Psoas muscle (tissue), 8 donors: ENCODE data around the gene NKX6-1. TPM values are rescaled to one million over a fixed set of nuclear protein-coding genes. Genes with fewer than 3 reads are reported as not detected.
A peak's percentile ranks its signal among the peaks of the same experiment; 100 is the strongest.

Source experiments
- ATAC-seq, 4 donors: fragments of 200-7000 bp; cut with Tn5 transposase; one replicate each; pipeline ENCODE4 v1.9.1; 2020; ENCODE audit warnings: moderate library complexity in 3 of 4, mild to moderate bottlenecking in 2 of 4
- DNase-seq, 2 donors: peaks; one replicate each; pipeline ENCODE4 v3.0.0-alpha.2; 2020
- H3K27ac ChIP-seq: fragments of 200-600 bp; one replicate; pipeline ENCODE4 v1.8.0; 2022
- H3K27me3 ChIP-seq, 3 donors: fragments of 200-600 bp in 1 of 3; one replicate each; pipeline versions ENCODE4 v1.6.1 to v1.8.0; 2013 to 2022; ENCODE audit warnings: low read length in 2 of 3, mild to moderate bottlenecking in 2 of 3, moderate library complexity in 1 of 3; ENCODE audit not compliant: insufficient read depth in 3 of 3
- H3K36me3 ChIP-seq, 2 donors: fragments of 200-600 bp in 1 of 2; one replicate each; pipeline versions ENCODE4 v1.6.1 to v1.8.0; 2013 to 2022; ENCODE audit warnings: low read depth in 1 of 2, mild to moderate bottlenecking in 1 of 2, moderate library complexity in 1 of 2; ENCODE audit not compliant: insufficient read depth in 1 of 2
- H3K4me1 ChIP-seq: fragments of 200-600 bp; one replicate; pipeline ENCODE4 v1.8.0; 2022
- H3K4me3 ChIP-seq: fragments of 200-600 bp; one replicate; pipeline ENCODE4 v1.8.0; 2022; ENCODE audit warnings: mild to moderate bottlenecking
- H3K9me3 ChIP-seq: fragments of 200-600 bp; one replicate; pipeline ENCODE4 v1.8.0; 2022
- WGBS, 3 donors: extraction: QIAGEN DNeasy Blood & Tissue Kit; methylation state at CpG; one replicate each; pipeline versions ENCODE4 v1.1.6 to v1.1.7; 2013; 5-methylcytosine and 5-hydroxymethylcytosine counted together
- intact Hi-C, 2 donors: fragments of 100-400 bp; cut with DNase I; formaldehyde crosslinking; loops; one replicate each; pipeline versions ENCODE4 v1.11.0 to v1.14.2; 2022
- polyA plus RNA-seq, 3 donors: library from polyadenylated mRNA; stranded (reverse); fragments of 200-250 nt; gene quantifications; one replicate each; pipeline ENCODE4 v1.2.3, GENCODE V29; 2013
- total RNA-seq, 4 donors: library from RNA; stranded (reverse); fragmentation: NEBNext Ultra II Directional in 2 of 4; extraction: Animal tissue kit (Norgen Biotek cat#: 25700) in 2 of 4; gene quantifications; one replicate each; pipeline versions ENCODE4 v1.2.1 to v1.2.4, GENCODE V29; 2021 to 2023
- TF ChIP-seq, protein P1 (sequence below): fragments of 200-600 bp; IDR thresholded peaks from one replicate; pipeline ENCODE4 v1.8.0; 2022; ENCODE audit warnings: antibody characterized with exemption
- donor health status: healthy with polysubstance abuse.
- donor health status: DM: no; HTN: no; CAD: no; lungs with moderate emphysema.
- donor health status: Bipolar disorder and iron deficiency.
- donor health status: healthy.
- donor health status: DM: yes; HTN: yes; CAD: no.
- donor health status: DM: no; HTN: no; CAD: no.
- donor health status: DM: no; HTN: no; CAD: no.
- donor health status: DM: yes; HTN: yes; CAD: no.

NKX6-1 gene
- total and polyA plus RNA-seq, 7 donors = 0.28 to 0.58 TPM; not detected in 5

DNA sequence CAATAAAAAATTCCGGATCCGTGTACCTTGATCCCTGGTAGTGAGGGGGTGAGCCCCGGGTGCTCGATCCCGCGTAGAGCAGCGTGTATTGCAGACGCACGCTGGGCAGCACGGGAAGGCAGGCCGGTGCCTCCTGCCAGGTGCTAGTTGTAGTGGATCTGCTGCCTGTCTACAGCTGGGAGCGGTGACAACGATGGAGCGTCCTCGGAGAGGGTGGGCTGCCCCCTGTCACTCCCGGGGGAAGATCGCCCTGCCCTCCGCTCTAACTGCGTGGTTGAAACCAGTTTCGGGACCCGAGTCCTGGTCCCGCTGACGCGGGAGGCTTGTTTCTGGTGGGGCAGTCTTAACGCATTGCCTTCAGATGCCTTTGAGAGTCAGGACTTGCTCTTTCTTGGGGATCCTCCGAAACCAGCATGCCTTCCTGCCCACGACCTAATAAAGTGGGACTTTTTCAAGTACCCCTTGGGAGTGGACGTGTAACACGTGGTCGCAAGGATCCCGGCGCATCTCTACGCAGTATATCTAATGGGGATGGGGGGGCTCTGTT, 2.7 kb upstream of the NKX6-1 start:
- H3K27ac ChIP-seq = no peak overlapping the region
- H3K4me1 ChIP-seq = peaks cover 12% of the 10 kb centered on the region
- H3K27me3 ChIP-seq = peaks cover 7 to 93% (median 51%) of the 10 kb centered on the region in 3 donors
- intact Hi-C loops = loop anchor here (10.0 kb wide), 2 partner anchors 727 to 857 kb away; no protein-coding TSS in a partner anchor
- WGBS, 3 donors = 4 to 7% (median 5%) methylated on average over 33 of the region's 33 CpGs
- TF ChIP-seq, protein P1, sequence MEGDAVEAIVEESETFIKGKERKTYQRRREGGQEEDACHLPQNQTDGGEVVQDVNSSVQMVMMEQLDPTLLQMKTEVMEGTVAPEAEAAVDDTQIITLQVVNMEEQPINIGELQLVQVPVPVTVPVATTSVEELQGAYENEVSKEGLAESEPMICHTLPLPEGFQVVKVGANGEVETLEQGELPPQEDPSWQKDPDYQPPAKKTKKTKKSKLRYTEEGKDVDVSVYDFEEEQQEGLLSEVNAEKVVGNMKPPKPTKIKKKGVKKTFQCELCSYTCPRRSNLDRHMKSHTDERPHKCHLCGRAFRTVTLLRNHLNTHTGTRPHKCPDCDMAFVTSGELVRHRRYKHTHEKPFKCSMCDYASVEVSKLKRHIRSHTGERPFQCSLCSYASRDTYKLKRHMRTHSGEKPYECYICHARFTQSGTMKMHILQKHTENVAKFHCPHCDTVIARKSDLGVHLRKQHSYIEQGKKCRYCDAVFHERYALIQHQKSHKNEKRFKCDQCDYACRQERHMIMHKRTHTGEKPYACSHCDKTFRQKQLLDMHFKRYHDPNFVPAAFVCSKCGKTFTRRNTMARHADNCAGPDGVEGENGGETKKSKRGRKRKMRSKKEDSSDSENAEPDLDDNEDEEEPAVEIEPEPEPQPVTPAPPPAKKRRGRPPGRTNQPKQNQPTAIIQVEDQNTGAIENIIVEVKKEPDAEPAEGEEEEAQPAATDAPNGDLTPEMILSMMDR = no peak
- ATAC-seq = no peak
- H3K4me3 ChIP-seq = no peak overlapping the region
- no peak for DNase-seq
- no peaks in the 10 kb centered on the region for H3K36me3 ChIP-seq
- no peaks in the 10 kb centered on the region for H3K9me3 ChIP-seq

DNA sequence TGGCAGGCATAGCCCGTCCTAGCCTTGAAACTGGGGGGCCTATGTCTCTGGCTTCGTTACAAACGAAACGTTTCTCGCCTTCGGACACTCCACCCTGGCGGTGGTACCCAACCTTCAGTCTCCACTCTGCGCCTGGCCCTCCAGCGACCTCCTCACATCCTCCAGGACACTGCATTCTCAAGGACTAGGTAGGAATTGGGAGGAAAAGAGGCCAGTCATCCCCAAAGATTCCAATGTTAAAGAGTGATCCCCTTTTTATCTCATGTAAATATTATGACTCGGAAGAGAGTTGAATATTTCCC, 2.1 kb upstream of the NKX6-1 start:
- 6 to 8% (median 7%) methylated on average over 10 of the region's 10 CpGs for WGBS, 3 donors
- Histone ChIP-seq H3K36me3 (no peaks in the 10 kb centered on the region), H3K4me3 (no peak overlapping the region), H3K27me3 (peaks cover 7 to 98% (median 57%) of the 10 kb centered on the region in 3 donors), H3K4me1 (peaks cover 12% of the 10 kb centered on the region), H3K9me3 (no peaks in the 10 kb centered on the region), H3K27ac (no peak overlapping the region)
- intact Hi-C loops = loop anchor here (10.0 kb wide), 2 partner anchors 726 to 856 kb away; no protein-coding TSS in a partner anchor
- ATAC-seq (no peak), DNase-seq (no peak)
- TF ChIP-seq, protein P1 = no peak

GRCh38 chr4:84500386-84501201, 1.5 kb upstream of the NKX6-1 start:
- no peak overlapping the region for H3K27ac ChIP-seq
- peaks cover 4 to 98% (median 63%) of the 10 kb centered on the region in 3 donors for H3K27me3 ChIP-seq

GRCh38 chr4:84499624-84499982, 511 bp upstream of the NKX6-1 start:
- DNase-seq (no peak), ATAC-seq (no peak)
- no peaks in the 10 kb centered on the region for H3K36me3 ChIP-seq
- H3K9me3 ChIP-seq = no peaks in the 10 kb centered on the region
- H3K4me3 ChIP-seq = peak overlapping the region; percentile 64
- H3K27me3 ChIP-seq = peaks cover 4 to 100% (median 67%) of the 10 kb centered on the region in 3 donors
- H3K27ac ChIP-seq = no peak overlapping the region
- intact Hi-C loops = no loop called here
- TF ChIP-seq, protein P1 = no peak
- peaks cover 12% of the 10 kb centered on the region for H3K4me1 ChIP-seq
- 4 to 6% (median 4%) methylated on average over 9 to 11 of the region's 11 CpGs for WGBS, 3 donors

More at GRCh38 chr4:84500386-84501201, 1.5 kb upstream of the NKX6-1 start:
- TF ChIP-seq, protein P1 = no peak
- no peaks in the 10 kb centered on the region for H3K9me3 ChIP-seq
- ATAC-seq (no peak), DNase-seq (no peak)
- peaks cover 12% of the 10 kb centered on the region for H3K4me1 ChIP-seq
- no peak overlapping the region for H3K4me3 ChIP-seq
- 15 to 18% (median 17%) methylated on average over 22 of the region's 22 CpGs for WGBS, 3 donors
- intact Hi-C loops = loop anchor here (10.0 kb wide), 2 partner anchors 726 to 856 kb away; no protein-coding TSS in a partner anchor
- H3K36me3 ChIP-seq = no peaks in the 10 kb centered on the region
